K562 (cell line): ENCODE results near the gene LPXN. TPM values are rescaled to one million over a fixed set of nuclear protein-coding genes. Genes with fewer than 3 reads are reported as not detected.

Source experiments
- ATAC-seq: fragments of 200-7000 bp; cut with Tn5 transposase; 3 replicates; pipeline ENCODE4 v1.9.1; 2020; ENCODE audit warnings: moderate library complexity
- BruUV-seq: library from RNA; stranded (reverse); fragments of 400-500 nt; replicated peaks from 2 replicates; lab custom pipeline; 2021; lab: Mats Ljungman, UMichigan
- CTCF ChIA-PET: fragments of 300-600 bp; formaldehyde crosslinking; extraction: SDS; loops from one replicate; lab custom pipeline; 2021; ENCODE audit warnings: low intra/inter-chr PET ratio; lab: Yijun Ruan, JAX
- POLR2A ChIA-PET: fragments of 300-600, 350-650 bp; sonication (Branson Sonifier 250); formaldehyde crosslinking; extraction: SDS; loops from one replicate; lab custom pipeline; 2021; ENCODE audit warnings: antibody characterized with exemption, inconsistent platforms; lab: Yijun Ruan, JAX
- DNase-seq, 4 experiments: peaks; one replicate each; pipeline versions ENCODE4 v3.0.0 to v3.0.0-alpha.2; 2011 to 2018; ENCODE audit warnings: low spot score in 3 of 4, mixed read lengths in 3 of 4; ENCODE audit errors: extremely low read depth in 1 of 4
- FAIRE-seq: peaks from 2 replicates; lab custom pipeline; 2011; peaks lifted over from hg19 to GRCh38; lab: Jason Lieb, UNC
- H2AFZ ChIP-seq: 2 replicates; pipeline ENCODE4 v1.6.0; 2011; ENCODE audit warnings: low read depth, low read length, control low read depth, inconsistent platforms
- H3K27ac ChIP-seq: fragments of 200-600 bp; 3 replicates; pipeline ENCODE4 v1.8.0; 2011; ENCODE audit warnings: low read depth, mild to moderate bottlenecking, control low read depth, inconsistent platforms, low read length, moderate library complexity, mixed read lengths; ENCODE audit errors: extremely low read depth
- H3K27me3 ChIP-seq, 2 experiments: fragments of 300-600 bp in 1 of 2; 2 replicates in 1 of 2; 3 replicates in 1 of 2; pipeline versions ENCODE4 v1.6.0 to v1.8.0; 2011; ENCODE audit warnings: inconsistent platforms in 2 of 2, low read length in 2 of 2, mild to moderate bottlenecking in 1 of 2, mixed read lengths in 1 of 2, moderate library complexity in 1 of 2; ENCODE audit not compliant: control insufficient read depth in 2 of 2, insufficient read depth in 2 of 2
- H3K36me3 ChIP-seq: fragments of 300-600 bp; 3 replicates; pipeline ENCODE4 v1.8.0; 2011; ENCODE audit warnings: mild to moderate bottlenecking, low read length, inconsistent platforms; ENCODE audit not compliant: control insufficient read depth, insufficient read depth
- H3K4me1 ChIP-seq, 2 experiments: fragments of 200-600 bp in 1 of 2; replicated peaks in 1 of 2; 2 replicates in 1 of 2; 3 replicates in 1 of 2; pipeline versions ENCODE4 v1.5.1 to v1.8.0; 2011; ENCODE audit warnings: inconsistent platforms in 2 of 2, low read length in 2 of 2, mild to moderate bottlenecking in 1 of 2, mixed read lengths in 1 of 2, moderate library complexity in 1 of 2; ENCODE audit not compliant: control insufficient read depth in 2 of 2, insufficient read depth in 2 of 2
- H3K4me2 ChIP-seq: 2 replicates; pipeline ENCODE4 v1.6.1; 2011; ENCODE audit warnings: low read length, control low read depth, inconsistent platforms, mixed read lengths; ENCODE audit not compliant: insufficient read depth
- H3K4me3 ChIP-seq: fragments of 200-600 bp; sonication (generic), shearing (Covaris generic); 2 replicates; pipeline ENCODE4 v1.5.1; 2016; ENCODE audit warnings: control low read depth, inconsistent platforms
- H3K79me2 ChIP-seq: fragments of 200-600 bp; 3 replicates; pipeline ENCODE4 v1.8.0; 2011; ENCODE audit warnings: low read length, inconsistent platforms; ENCODE audit not compliant: control insufficient read depth, insufficient read depth
- H3K9ac ChIP-seq, 2 experiments: 2 replicates each; pipeline versions ENCODE4 v1.6.0 to v1.6.1; 2011; ENCODE audit warnings: low read depth in 2 of 2, low read length in 2 of 2, control low read depth in 1 of 2, inconsistent platforms in 1 of 2, mild to moderate bottlenecking in 1 of 2, mixed read lengths in 1 of 2; ENCODE audit not compliant: insufficient read depth in 1 of 2
- H3K9me1 ChIP-seq: one replicate; pipeline ENCODE4 v1.6.0; 2011; ENCODE audit warnings: inconsistent platforms, mild to moderate bottlenecking, low read length, moderate library complexity; ENCODE audit not compliant: control insufficient read depth, insufficient read depth
- H3K9me3 ChIP-seq: replicated peaks from 2 replicates; pipeline ENCODE4 v1.5.1; 2011; ENCODE audit warnings: low read depth, low read length, inconsistent platforms; ENCODE audit not compliant: control insufficient read depth, insufficient read depth
- H4K20me1 ChIP-seq: replicated peaks from 2 replicates; pipeline ENCODE4 v1.6.1; 2011; ENCODE audit warnings: low read length, inconsistent platforms, mixed read lengths; ENCODE audit not compliant: control insufficient read depth, insufficient read depth
- CREB1 ChIP-seq, 2 experiments: sonication (generic) in 1 of 2; formaldehyde crosslinking in 1 of 2; IDR thresholded peaks; 2 replicates each; pipeline versions ENCODE4 v1.6.1 to v1.8.0; 2012 to 2022; ENCODE audit warnings: inconsistent platforms in 1 of 2, mild to moderate bottlenecking in 1 of 2, missing genetic modification reagents in 1 of 2, moderate library complexity in 1 of 2
- CREM ChIP-seq: IDR thresholded peaks from 2 replicates; pipeline ENCODE4 v1.6.1; 2014; ENCODE audit warnings: antibody characterized with exemption, low read depth
- CTCFL ChIP-seq: IDR thresholded peaks from 2 replicates; pipeline ENCODE4 v1.6.1; 2011; ENCODE audit warnings: borderline replicate concordance, low read depth, mild to moderate bottlenecking, moderate library complexity, low read length; ENCODE audit not compliant: insufficient read depth, poor library complexity, severe bottlenecking
- FOXP1 ChIP-seq: sonication (generic); formaldehyde crosslinking; IDR thresholded peaks from 2 replicates; pipeline ENCODE4 v1.8.0; 2022; ENCODE audit warnings: mild to moderate bottlenecking, missing genetic modification reagents
- KDM4B ChIP-seq, 2 experiments: fragments of 450-650 bp in 1 of 2; sonication (generic) in 1 of 2; IDR thresholded peaks; 2 replicates each; pipeline ENCODE4 v1.6.1; 2016 to 2017; ENCODE audit warnings: borderline replicate concordance in 2 of 2, antibody characterized with exemption in 1 of 2, low read depth in 1 of 2, mild to moderate bottlenecking in 1 of 2
- NKRF ChIP-seq: fragments of 450-650 bp; IDR thresholded peaks from 2 replicates; pipeline ENCODE4 v1.6.1; 2016; ENCODE audit warnings: borderline replicate concordance
- ZFP30 ChIP-seq: fragments of 250-450 bp; sonication (Bioruptor Pico); IDR thresholded peaks from 2 replicates; pipeline ENCODE4 v1.8.0; 2022; ENCODE audit warnings: moderate library complexity, mild to moderate bottlenecking, inconsistent platforms, borderline replicate concordance
- ZKSCAN1 ChIP-seq: fragments of 150-350 bp; IDR thresholded peaks from 2 replicates; pipeline ENCODE4 v1.6.1; 2016; ENCODE audit warnings: low read depth, low read length
- ZNF444 ChIP-seq: fragments of 250-450 bp; sonication (Bioruptor Pico); IDR thresholded peaks from 2 replicates; pipeline ENCODE4 v1.4.0; 2020; ENCODE audit warnings: mild to moderate bottlenecking, moderate library complexity
- ZNF57 ChIP-seq: fragments of 450-650 bp; formaldehyde crosslinking; IDR thresholded peaks from 2 replicates; pipeline ENCODE4 v1.4.0; 2020; ENCODE audit warnings: mild to moderate bottlenecking, moderate library complexity
- ZNF592 ChIP-seq: fragments of 450-650 bp; IDR thresholded peaks from 2 replicates; pipeline ENCODE4 v1.6.1; 2017; ENCODE audit warnings: antibody characterized with exemption, mild to moderate bottlenecking
- ZNF780A ChIP-seq: fragments of 250-450 bp; sonication (Bioruptor Pico); IDR thresholded peaks from 2 replicates; pipeline ENCODE4 v1.5.0; 2021; ENCODE audit warnings: mild to moderate bottlenecking
- WGBS: fragments of 100-300 bp; shearing (Covaris generic); methylation state at CpG from one replicate; pipeline ENCODE4 v1.1.6; 2016; ENCODE audit warnings: low coverage, mixed read lengths; ENCODE audit not compliant: insufficient coverage; ENCODE audit errors: missing lambda C conversion rate; 5-methylcytosine and 5-hydroxymethylcytosine counted together
- in situ Hi-C: fragments of 300-500 bp; cut with MboI; formaldehyde crosslinking; loops from 4 replicates; pipeline ENCODE4 v1.15.0; 2018; ENCODE audit warnings: inconsistent platforms, mixed read lengths
- intact Hi-C: fragments of 100-400 bp; cut with micrococcal nuclease; formaldehyde crosslinking; loops from 2 replicates; pipeline ENCODE4 v1.14.2; 2022
- polyA plus RNA-seq, 8 experiments: library from polyadenylated mRNA; depleted of rRNA in 4 of 8; stranded (reverse) in 5 of 8; unstranded in 3 of 8; fragments of >200 nt; fragmentation: Nextera tagmentation in 2 of 8; fragmentation: Illumina TruSeq in 1 of 8; extraction: Ambion mirVana in 2 of 8; extraction: Trizol in 1 of 8; gene quantifications; 2 replicates each; pipeline versions ENCODE4 v1.2.1 to v1.2.3, GENCODE V29; 2011 to 2014; ENCODE audit warnings: inconsistent platforms in 1 of 8, missing spikeins in 1 of 8
- total RNA-seq, 7 experiments: library from RNA; depleted of rRNA in 6 of 7; stranded (reverse); fragments of >200 nt in 6 of 7; fragmentation: Illumina TruSeq in 2 of 7; extraction: Trizol in 2 of 7; gene quantifications; 2 replicates each; pipeline versions ENCODE4 v1.2.1 to v1.2.3, GENCODE V29; 2011 to 2021; ENCODE audit warnings: low replicate concordance in 1 of 7

LPXN gene
- total and polyA plus RNA-seq, 9 of the 15 experiments (the other 6 are each of a cell fraction or from before 2014, with no cell fraction given) = 0.73 to 3.1 (median 2.0) TPM

DNA sequence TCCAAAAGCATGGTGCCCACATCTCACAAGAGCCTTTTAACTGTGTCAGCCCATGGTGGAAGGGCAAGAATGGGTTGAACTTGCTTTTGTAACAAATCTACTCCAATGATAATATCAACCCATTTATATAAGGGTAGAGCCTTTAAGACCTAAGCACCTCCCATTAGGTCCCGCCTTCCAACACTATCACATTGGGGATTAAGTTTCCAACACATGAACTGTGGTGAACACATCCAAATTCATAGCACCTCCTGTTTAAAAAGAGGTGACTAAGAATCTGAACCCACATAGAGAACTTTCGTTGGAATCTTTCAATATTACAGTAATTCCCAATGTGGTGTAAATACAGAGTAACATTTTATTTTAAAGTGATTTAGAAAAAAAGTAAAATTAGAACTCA lies 37.6 kb upstream of the LPXN start:
- no peaks in the 10 kb centered on the region for H3K9me3 ChIP-seq
- DNase-seq (no peak), FAIRE-seq (no peak)
- no peak for TF ChIP-seq CREB1 (IDR thresholded peaks at IDR 0.05)
- TF ChIP-seq CREB1 (CRISPR knock-in tag; IDR thresholded peaks at IDR 0.05) = no peak
- no peak for TF ChIP-seq ZKSCAN1
- TF ChIP-seq FOXP1 (CRISPR knock-in tag) = no peak
- TF ChIP-seq ZNF444 (CRISPR knock-in tag) = no peak
- no peak for TF ChIP-seq ZFP30 (CRISPR knock-in tag)
- TF ChIP-seq ZNF780A (CRISPR knock-in tag) = no peak
- no peak for TF ChIP-seq ZNF57 (CRISPR knock-in tag)
- TF ChIP-seq CTCFL = no peak
- TF ChIP-seq CREM = no peak
- no peak for TF ChIP-seq ZNF592
- TF ChIP-seq NKRF = no peak
- TF ChIP-seq KDM4B (IDR thresholded peaks at IDR 0.05; ENCODE audit: borderline replicate concordance in 2 of 2, low read depth in 1 of 2) = no peak
- TF ChIP-seq, all 486 proteins: peak for 0
- peaks cover 31% of the 10 kb centered on the region for H3K79me2 ChIP-seq
- H3K9me1 ChIP-seq = no peaks in the 10 kb centered on the region
- POLR2A ChIA-PET = no interaction called here
- H3K4me1 ChIP-seq = no peaks in the 10 kb centered on the region
- peaks cover 95% of the 10 kb centered on the region for H3K36me3 ChIP-seq
- H4K20me1 ChIP-seq = no peaks in the 10 kb centered on the region
- H3K27ac ChIP-seq = no peak overlapping the region
- in situ Hi-C loops (no loop called here), intact Hi-C loops (no loop called here)
- CTCF ChIA-PET = no interaction called here
- H3K4me2 ChIP-seq = no peak overlapping the region
- no TSS peak for BruUV-seq
- H3K9ac ChIP-seq = no peak overlapping the region
- WGBS = 93% methylated on average over 2 of the region's 2 CpGs
- H3K27me3 ChIP-seq = no peaks in the 10 kb centered on the region
- ATAC-seq = no peak
- no peak overlapping the region for H3K4me3 ChIP-seq
- H2AFZ ChIP-seq = no peak overlapping the region
